NCI-H2171 (cell line): ENCODE data around the gene YTHDF1.
"Not testable (repeated sequence)": the region's sequence is repeated elsewhere in the genome, so short reads cannot be mapped to it uniquely, and the experiment has no call there.

ENCODE experiments used
- DNase-seq: peaks from one replicate; lab custom pipeline; 2025; lab: John Stamatoyannopoulos, UW

The YTHDF1 gene

DNA sequence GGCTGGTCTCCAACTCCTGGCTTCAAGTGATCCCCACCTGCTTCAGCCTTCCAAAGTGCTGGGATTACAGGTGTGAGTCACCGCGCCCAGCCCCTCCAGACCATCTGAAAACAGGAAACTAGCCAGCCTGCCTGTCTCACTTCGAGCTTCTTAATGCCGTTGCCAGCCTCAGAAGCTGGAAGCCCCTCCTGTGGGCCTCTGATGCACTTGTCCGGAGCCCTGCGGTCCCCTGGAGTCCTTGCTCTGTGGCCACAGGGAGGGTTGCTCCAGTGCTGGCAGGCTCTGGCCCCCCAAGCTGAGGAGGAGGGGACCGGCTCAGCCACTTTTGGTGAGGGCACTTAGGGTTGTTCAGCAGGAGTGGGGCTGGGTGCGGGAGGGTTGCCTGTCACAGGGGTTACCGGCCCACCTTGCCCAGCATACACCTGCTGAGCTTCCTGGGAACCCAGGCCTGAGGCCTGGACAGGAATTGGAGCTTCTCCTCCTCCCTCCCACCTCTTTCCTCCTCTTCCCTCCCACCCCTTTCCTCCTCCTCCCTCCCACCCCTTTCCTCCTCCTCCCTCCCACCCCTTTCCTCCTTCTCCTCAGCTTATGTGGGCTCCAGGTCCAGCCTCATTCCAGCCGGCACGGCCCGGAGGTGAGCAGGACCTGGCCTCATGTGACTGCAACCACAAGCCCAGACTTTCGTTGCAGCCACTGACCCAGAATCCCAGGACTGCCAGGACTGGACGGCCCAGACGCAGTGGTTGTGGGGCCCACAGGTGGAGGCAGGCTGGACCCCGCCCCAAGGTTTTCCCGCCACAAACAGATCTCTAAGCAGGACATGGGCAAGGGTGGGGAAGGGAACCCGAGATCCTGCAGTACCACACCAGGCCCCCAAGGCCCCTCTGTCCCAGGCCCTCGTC is 10.4 kb upstream of the YTHDF1 start:
- DNase-seq: no peak

DNA sequence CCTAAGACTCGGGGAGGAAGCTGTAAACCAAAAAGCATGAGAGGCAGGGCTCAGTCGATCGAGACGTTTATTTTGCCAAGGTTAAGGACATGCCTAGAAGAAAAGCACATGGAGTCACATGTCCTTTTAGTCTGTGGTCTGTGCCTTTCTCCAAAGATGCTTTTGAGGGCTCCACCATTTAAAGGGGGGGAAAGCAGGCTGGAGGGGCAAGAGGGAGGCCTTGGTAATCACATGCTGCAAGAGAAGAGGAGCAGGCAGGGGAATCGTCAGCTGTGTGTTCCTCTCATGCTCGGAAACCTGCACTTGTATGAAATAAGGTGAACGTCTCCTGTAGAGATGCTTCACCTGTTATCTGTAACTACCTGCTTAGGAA is 9.1 kb upstream of the YTHDF1 start:
- no peak for DNase-seq

DNA sequence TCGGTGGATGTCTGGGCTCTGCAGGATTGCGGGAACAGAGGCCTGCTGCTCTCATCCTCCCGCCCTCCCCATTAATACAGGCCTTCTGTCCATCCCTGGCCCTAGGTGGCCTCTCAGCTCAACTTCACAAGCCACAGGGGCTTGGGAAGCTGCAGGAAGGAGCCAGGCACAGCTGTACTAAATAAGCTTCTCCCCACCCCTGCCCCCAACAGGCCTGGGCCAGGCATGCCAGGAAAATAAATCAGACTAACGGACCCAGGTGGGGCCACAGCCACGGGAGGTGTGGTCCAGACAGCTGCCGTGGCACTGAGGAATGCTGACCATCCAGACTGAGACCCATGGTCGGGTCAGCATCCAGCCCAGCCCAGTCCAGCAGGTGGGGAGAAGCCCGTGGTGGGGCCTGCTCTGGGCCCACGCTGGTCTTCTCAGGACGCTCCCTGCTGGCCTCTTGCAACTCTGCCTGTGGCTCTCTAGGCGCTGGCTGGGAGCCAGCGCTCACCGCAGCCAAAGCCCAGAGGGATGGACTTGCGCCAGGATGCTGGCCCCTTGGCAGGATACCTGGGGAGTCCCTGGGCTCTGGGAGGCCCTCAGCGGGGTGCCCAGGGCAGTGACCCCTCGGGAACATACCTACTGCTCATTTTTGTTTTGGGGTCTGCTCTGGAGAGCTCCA is 8.6 kb upstream of the YTHDF1 start:
- no peak for DNase-seq

DNA sequence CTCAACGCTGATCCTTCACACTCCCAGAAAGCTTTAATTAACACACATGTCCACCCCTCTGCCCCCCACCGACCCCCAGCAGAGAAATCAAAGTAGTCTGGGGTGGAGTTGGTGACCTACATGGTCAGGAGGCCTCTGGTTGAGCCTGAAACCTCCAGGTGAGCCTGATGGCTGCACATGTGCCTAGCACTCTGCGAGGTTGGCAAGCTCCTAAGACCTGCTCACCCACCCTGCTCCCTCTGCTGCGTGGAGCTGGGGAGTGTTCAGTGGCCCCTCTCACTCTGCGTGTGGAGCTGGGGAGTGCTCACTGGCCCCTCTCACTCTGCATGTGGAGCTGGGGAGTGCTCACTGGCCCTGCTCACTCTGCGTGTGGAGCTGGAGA is 7.9 kb upstream of the YTHDF1 start:
- no peak for DNase-seq

DNA sequence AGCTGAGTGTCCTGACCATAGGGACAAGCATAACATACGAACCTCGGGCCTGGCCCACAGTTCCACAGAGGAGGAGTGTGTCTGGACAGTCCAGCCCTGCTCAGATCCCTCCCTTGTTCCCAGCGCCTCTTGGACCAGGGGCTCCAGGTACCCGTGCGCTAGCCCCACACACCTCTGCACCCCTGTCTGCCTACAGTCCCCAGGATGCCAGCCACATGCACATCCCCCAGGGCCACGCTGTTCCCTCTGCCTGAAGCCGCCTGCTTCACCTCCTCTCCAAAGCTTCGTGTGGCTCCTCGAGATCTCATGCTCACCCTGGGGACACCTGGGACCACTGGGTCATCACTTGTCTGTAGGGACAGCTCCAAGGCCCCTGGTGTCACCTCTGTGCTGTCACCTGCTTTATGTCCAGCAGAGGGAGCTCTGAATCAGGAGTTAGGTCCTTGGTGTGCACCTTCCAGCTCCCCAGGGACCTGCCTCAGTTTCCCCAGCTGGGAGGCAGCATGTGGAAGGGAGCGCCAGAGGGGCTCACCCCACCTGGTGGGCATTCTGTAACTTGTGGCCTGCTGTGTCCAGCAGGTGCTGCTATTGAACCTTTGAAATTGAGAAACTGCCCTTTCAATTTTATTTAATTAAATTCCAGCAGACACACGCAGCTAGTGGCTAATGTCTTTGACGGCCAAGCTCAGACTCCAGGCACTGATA is 7.3 kb upstream of the YTHDF1 start:
- peak; percentile 28 for DNase-seq

DNA sequence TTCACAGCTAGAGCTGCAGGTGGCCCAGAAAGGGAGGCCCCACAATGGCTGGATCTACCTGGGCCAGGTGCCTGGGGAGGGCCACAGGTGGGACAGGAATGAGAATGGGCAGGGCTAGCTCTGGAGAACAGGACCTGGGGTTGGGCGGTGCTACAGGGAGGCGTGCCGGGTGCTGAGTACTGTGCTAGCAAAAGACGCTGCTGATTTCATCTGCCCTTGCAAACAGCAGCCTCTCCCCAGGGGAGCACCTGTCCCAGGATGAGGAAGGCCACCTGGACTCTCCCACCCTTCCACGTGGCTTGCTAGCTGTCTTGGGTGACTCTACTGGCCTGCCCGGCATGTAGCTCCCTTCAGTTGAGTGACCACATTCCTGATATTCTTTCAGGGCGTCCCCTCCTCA is 6.6 kb upstream of the YTHDF1 start:
- DNase-seq: no peak

DNA sequence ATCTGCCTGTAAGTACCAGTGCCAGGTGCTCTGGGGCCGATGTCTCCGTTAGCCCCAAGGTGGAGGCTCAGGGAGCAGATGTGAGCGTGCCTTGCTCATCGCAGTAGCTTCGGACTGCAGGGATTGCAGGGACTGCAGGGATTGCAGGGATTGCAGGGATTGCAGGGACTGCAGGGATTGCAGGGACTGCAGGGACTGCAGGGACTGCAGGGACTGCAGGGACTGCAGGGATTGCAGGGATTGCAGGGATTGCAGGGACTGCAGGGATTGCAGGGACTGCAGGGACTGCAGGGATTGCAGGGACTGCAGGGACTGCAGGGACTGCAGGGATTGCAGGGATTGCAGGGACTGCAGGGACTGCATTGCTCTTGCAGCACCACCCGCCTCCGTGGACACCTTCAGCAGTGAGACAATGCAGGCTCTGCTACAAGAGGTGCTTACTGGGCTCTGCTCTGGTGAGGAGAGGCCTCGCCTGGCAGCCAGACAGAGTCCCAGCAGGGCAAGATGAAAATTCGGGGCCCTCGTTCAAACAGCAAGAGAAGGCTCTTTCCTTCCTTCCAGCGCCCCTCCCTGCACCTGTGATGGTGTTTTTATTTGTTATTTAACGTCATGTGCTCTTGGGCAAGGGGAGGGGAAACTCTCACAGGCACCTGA is 5.6 kb upstream of the YTHDF1 start:
- not testable (repeated sequence) for DNase-seq

DNA sequence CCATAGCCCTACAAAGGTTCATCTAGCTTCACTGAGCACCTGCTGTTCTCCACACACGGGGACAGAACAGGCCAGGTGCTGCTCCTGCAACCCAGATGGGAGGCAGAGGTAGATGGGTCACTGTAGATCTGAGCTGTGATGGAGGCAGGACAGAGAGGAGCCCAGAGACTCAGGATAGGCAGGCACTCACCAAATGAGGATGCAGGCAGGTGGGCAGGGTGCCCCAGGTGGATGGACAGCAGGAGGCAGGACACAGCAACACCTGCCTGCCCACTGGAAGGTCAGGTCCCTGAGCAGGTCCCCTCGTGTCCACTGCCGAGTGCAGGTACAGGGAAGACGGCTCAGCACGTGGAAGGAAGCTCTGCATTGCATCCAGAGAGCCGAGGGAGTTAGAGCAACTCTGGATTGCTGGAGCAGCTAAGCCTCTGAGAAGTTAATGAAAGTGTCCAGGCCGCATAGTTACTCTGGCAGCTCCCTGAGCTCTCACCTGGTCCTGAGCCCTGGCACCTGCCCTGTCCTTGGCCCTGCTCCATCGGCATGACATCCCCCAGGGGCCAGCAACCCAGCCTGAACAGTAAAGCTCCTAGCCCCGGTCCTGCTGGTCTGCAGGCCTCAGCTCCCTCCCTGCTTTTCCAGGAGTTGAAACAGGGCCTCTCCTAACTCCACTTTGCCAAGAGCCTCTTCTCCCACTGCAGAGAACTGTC is 4.9 kb upstream of the YTHDF1 start:
- DNase-seq: no peak

DNA sequence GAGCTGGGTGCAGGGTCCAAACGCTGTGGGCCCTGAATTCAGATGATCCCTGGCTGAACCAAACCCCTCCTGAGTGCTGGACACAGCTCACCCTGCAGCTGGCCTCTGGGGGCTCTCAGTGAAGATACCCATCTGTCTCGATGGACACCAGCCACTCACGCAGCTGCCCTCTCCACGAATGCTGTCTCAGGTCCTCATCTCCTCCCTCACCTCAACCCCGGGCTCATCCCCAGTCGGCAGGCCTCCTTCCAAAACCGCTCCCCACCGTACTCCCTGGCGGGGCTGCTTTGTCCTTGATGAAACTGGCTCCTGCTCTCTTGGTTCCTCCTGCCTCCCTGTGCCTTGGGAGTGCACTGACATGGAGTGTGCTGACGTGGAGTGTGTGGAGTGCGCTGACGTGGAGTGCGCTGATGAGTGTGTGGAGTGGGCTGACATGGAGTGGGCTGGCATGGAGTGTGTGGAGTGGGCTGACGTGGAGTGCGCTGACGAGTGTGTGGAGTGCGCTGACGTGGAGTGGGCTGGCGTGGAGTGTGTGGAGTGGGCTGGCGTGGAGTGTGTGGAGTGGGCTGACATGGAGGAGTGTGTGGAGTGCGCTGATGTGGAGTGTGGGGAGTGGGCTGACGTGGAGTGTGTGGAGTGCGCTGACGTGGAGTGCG is 4.1 kb upstream of the YTHDF1 start:
- DNase-seq: no peak

DNA sequence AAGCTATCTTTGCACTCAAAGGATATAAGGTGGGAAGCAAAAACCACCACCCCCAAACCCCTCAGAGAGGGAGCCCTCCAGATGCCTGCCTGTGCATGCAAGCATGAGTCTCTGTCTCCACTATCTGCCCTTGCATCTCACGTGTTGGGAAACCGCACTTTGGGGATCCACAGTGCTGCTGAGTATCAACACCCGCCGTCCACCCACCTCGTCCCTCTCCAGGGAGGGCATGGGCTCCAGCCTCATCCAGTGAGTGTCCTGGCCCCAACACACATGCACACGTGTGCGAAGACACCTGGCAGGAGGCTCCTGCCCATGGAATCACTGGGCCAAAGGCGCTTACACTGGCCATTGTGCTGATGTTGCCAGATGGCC is 3.5 kb upstream of the YTHDF1 start:
- DNase-seq: no peak

DNA sequence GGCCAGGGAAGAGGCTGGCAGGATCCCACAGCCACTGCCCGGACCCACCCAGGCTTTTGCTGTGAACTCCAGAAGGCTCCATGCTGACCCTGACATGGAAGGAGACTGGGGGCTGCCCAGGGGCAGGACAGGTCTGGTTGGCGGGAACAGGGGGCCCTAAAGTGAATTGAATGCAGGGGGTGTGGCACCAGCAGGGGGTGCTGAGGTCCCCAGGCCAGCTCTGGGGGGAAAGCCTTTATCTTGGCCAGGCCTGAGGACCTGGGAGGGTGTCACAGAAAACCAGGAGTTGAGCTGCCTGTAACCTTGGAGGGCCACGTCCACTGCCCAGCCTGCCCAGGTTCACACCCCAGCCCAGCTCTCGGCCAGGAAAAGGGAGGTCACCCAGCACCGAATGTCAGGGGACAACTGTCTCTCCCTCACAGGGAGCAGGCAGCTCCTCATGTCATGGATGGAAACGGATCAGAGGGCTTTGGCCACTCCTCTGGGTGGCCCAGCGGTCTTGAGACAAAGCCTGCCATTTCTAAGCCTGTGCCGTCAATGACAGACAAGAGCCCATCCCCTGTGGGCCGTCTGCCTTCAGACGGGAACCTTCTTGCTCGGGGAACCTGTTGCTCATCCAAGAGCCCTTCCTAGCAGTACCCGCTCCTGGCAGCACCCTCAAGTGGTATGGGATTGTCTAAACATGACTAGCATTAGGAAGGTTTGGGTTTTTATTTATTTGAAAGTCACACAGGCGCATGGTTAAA is 2.9 kb upstream of the YTHDF1 start:
- DNase-seq: no peak

DNA sequence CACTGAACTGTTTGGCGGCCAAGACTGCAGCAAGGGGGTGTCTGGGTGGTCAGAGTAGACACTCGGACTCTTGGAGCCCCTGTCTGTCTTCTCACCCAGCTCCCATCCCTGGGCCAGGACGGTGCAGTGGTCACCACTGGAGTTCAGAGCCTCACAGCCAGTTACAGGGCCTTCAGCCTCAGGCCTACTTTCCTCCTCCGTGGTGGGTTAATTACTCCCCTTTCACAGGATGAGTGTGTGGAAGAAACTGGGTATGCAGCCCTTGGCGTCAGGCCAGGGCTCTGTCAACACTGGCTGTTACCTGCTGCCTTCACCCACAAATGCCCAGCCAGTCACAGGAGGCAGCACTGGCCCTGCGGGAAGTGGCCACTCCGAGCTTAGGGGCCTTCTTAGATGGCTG is 1.8 kb upstream of the YTHDF1 start:
- DNase-seq: no peak

DNA sequence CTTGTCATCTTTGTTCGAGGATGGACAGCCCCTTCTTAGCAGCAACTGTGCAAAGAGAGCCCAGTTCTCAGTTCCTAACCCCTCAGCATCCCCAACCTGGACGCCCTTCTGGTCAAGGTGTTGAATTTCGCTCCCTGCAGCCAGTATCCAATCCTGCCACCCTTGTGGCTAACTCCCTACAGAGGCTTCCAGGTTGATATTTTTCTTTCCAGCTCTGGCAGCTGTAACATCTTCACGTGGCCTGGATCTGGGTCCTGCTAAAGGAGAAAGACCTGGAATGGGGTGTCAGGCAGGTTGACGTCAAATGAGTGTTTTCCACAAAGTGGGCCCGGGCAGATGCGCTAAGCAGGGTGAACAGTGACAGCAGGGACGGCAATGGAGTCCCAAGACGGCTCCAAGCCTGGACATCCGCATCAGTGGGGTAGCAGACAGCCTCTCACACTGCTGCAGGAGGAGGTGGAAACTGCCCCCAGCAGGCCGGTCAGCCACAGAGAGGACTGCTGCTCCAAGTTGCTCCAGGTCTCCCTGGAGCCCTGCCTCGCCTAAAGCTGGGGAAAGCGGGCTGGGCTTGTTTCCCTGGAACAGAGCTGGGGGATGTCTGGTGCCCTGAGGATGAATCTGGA is 1.0 kb upstream of the YTHDF1 start:
- DNase-seq: no peak

DNA sequence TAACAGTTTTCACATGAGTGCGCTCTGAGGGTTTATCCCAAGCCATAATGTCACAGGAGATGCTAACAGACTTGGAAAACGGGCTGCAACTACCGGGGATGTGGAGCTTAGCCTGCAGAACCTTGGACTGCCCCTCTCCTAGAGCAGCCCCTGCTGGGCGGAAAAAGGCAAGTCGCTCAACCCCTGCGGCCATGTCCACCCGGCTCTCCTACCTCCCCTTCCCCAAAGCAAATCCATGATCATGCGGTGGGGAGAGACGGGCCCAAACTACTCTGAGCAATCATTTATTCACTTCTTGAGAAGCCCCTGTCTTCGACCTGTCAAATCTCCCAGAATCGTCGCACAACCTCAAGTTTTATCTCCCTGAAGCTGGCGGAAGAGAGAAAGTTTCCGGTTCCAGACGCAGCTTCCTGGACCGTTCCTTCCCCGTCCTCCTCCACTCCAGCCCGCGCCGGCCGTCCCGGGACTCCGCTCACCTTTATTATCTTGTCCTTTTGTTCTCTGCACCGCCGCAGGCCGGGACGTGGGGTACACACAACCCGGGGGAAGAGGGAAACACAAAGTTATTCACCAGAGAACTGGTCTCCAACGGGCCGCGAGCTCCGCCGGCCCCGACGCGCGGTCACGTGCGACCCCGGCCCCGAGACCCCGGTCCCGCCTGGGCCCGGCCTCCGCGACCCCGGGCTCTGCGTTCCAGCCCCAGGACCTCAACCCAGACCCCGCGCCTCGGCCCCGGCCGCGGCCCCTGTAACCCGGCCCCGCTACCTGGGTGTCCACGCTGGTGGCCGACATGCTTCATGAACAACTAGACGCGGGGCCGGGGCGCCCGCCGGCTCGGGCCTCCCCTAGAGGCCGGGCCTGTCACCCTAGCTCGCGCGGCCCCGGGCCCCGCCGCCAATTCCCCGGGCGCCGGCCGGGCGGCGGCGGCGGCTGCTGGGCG is 560 bp downstream of the YTHDF1 start:
- no peak for DNase-seq

DNA sequence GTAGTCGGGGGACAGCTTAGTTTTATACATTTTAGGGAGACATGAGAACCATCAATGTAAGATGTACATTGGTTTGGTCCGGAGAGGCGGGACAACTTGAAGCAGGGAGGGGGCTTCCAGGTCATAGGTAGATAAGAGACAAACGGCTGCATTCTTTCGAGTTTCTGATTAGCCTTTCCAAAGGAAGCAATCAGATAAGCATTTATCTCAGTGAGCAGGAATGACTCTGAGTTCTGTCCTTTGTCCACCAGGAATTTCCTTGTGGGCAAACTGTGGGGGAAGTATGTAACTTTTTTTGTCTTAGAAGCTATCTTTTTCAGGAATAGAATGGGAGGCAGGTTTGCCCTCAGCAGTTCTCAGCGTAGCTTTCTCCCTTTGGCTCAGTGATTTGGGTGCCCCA is 1.4 kb downstream of the YTHDF1 start:
- no peak for DNase-seq

DNA sequence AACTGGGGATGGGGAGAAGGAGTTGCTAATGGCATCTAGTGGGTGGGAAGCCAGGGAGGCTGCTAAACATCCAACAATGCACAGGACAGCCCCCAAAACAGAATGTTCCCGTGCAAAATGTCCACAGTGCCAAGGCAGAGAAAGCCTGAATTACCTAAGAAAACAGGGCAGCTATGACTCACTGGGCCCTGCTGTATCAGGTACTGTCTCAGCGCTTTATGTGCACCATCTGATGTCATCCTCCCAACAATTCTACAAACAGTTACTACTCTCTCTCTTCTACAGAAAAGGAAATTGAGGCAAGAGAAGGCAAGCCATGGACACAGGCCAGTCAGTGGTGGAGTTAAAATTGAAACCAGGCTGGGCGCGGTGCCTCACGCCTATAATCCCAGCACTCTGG is 3.1 kb downstream of the YTHDF1 start:
- no peak for DNase-seq

DNA sequence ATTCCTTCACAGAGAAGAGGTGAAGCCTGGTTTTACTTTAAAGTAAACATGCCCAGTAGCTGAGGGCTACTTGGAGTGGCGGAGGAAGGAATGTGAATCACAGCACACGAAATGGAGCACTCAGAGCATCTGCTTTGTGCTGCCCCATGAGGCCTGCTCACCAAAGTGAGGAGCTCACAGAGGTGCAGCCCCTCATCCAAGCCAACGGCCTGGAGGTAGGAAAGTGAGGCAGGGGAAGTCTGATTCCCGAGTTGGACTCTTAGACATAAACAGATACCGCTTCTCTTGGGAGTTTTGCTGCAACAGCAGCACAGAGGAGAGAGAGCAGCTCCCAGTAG is 3.6 kb downstream of the YTHDF1 start:
- no peak for DNase-seq

DNA sequence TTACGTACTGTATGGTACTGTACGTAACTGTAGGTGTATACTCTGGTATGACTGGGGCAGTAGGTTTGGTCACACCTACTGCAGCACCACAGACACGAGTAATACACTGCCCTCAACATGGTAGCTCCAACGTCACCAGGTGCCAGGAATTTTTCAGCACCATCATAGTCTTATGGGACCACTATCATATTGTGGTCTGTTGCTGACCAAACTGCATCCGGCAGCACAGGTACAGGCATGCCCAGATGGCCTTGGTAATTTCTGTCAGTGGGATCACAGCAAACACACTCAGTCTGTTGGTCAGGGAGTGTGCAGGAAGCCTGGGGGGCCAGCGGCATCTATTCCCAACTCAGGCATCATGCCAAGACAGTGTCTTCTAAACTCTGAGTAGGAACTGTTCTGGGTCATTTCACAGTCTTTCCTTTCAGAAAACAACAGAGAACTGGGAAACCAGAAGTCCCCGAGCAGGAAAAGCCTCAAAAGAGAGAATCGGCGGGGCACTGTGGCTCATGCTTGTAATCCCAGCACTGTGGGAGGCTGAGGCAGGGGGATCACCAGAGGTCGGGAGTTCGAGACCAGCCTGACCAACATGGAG is 5.8 kb downstream of the YTHDF1 start:
- DNase-seq: no peak
